ENCODE measurements around the gene PPP1R14C.

- TF ChIP-seq, protein P1, sequence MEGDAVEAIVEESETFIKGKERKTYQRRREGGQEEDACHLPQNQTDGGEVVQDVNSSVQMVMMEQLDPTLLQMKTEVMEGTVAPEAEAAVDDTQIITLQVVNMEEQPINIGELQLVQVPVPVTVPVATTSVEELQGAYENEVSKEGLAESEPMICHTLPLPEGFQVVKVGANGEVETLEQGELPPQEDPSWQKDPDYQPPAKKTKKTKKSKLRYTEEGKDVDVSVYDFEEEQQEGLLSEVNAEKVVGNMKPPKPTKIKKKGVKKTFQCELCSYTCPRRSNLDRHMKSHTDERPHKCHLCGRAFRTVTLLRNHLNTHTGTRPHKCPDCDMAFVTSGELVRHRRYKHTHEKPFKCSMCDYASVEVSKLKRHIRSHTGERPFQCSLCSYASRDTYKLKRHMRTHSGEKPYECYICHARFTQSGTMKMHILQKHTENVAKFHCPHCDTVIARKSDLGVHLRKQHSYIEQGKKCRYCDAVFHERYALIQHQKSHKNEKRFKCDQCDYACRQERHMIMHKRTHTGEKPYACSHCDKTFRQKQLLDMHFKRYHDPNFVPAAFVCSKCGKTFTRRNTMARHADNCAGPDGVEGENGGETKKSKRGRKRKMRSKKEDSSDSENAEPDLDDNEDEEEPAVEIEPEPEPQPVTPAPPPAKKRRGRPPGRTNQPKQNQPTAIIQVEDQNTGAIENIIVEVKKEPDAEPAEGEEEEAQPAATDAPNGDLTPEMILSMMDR (IDR thresholded peaks at IDR 0.05; ENCODE audit: poor library complexity) = no peak
- TF ChIP-seq EZH2phosphoT487 (IDR thresholded peaks at IDR 0.05; ENCODE audit: low read depth, severe bottlenecking, unreplicated experiment) = no peak
Measured at GRCh38 chr6:150280703-150281102, 137.9 kb downstream of the PPP1R14C start.
